Measurements from ENCODE around the gene ZFAND3.

- TF ChIP-seq CTCF (IDR thresholded peaks at IDR 0.05), result no peak
- no peak for TF ChIP-seq POLR2A (IDR thresholded peaks at IDR 0.05)
These were observed 354.8 kb downstream of the ZFAND3 start for GRCh38 chr6:38174315-38174714.
